NCI-H446 treated with DMSO at 0.1 percent for 48 hours (cell line): ENCODE results near the gene RNF187.
A peak's percentile ranks its signal among the peaks of the same experiment; 100 is the strongest.
"Not testable (repeated sequence)": the region's sequence is repeated elsewhere in the genome, so short reads cannot be mapped to it uniquely, and the experiment has no call there.

Experiments
- DNase-seq: peaks from one replicate; lab custom pipeline; 2025; lab: John Stamatoyannopoulos, UW

RNF187 gene

GRCh38 chr1:228486596-228487335, 416 bp upstream of the RNF187 start:
- peak; percentile 82 for DNase-seq

- DNase-seq, result no peak
Observed at GRCh38 chr1:228488125-228488817, 1.1 kb downstream of the RNF187 start.

GRCh38 chr1:228488818-228489674, 1.9 kb downstream of the RNF187 start:
- no peak for DNase-seq

- DNase-seq, result no peak
Observed at GRCh38 chr1:228490120-228491078, 3.2 kb downstream of the RNF187 start.

GRCh38 chr1:228493141-228494043, 6.2 kb downstream of the RNF187 start:
- no peak for DNase-seq

- no peak for DNase-seq
Observed at GRCh38 chr1:228494044-228494353, 6.8 kb downstream of the RNF187 start.

GRCh38 chr1:228494391-228494790, 7.2 kb downstream of the RNF187 start:
- DNase-seq, result no peak

- DNase-seq, result no peak
Observed at GRCh38 chr1:228494970-228495853, 8.0 kb downstream of the RNF187 start.

GRCh38 chr1:228496084-228496483, 8.9 kb downstream of the RNF187 start:
- DNase-seq, result no peak

GRCh38 chr1:228496494-228496893, 9.3 kb downstream of the RNF187 start:
- no peak for DNase-seq

- no peak for DNase-seq
Observed at GRCh38 chr1:228497206-228497605, 10.0 kb downstream of the RNF187 start.

- no peak for DNase-seq
Observed at GRCh38 chr1:228497817-228498216, 10.6 kb downstream of the RNF187 start.

- no peak for DNase-seq
Observed at GRCh38 chr1:228500143-228500734, 13.1 kb downstream of the RNF187 start.

GRCh38 chr1:228500901-228501871, 14.0 kb downstream of the RNF187 start:
- peak; percentile 65 for DNase-seq

- DNase-seq, result no peak
Observed at GRCh38 chr1:228502522-228502921, 15.3 kb downstream of the RNF187 start.

GRCh38 chr1:228505944-228506343, 18.8 kb downstream of the RNF187 start:
- DNase-seq, result not testable (repeated sequence)

GRCh38 chr1:228507961-228508652, 20.9 kb downstream of the RNF187 start:
- no peak for DNase-seq
